Activated naive CD4-positive, alpha-beta T cell treated with anti-CD3 and anti-CD28 coated beads, Interleukin-2, amount 10 ng/mL, durations not matched to agents 5 hours and 36 hours (primary cell): ENCODE data around the gene DTD1. TPM values are rescaled to one million over a fixed set of nuclear protein-coding genes. Genes with fewer than 3 reads are reported as not detected.

ENCODE experiments used
- total RNA-seq, 2 experiments: library from RNA; stranded (reverse); gene quantifications; one replicate each; pipeline ENCODE4 v1.2.3, GENCODE V29; 2021

DTD1 gene, protein sequence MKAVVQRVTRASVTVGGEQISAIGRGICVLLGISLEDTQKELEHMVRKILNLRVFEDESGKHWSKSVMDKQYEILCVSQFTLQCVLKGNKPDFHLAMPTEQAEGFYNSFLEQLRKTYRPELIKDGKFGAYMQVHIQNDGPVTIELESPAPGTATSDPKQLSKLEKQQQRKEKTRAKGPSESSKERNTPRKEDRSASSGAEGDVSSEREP
- total RNA-seq, result 10 to 100 TPM; 19.3 to 20.9 TPM

DNA sequence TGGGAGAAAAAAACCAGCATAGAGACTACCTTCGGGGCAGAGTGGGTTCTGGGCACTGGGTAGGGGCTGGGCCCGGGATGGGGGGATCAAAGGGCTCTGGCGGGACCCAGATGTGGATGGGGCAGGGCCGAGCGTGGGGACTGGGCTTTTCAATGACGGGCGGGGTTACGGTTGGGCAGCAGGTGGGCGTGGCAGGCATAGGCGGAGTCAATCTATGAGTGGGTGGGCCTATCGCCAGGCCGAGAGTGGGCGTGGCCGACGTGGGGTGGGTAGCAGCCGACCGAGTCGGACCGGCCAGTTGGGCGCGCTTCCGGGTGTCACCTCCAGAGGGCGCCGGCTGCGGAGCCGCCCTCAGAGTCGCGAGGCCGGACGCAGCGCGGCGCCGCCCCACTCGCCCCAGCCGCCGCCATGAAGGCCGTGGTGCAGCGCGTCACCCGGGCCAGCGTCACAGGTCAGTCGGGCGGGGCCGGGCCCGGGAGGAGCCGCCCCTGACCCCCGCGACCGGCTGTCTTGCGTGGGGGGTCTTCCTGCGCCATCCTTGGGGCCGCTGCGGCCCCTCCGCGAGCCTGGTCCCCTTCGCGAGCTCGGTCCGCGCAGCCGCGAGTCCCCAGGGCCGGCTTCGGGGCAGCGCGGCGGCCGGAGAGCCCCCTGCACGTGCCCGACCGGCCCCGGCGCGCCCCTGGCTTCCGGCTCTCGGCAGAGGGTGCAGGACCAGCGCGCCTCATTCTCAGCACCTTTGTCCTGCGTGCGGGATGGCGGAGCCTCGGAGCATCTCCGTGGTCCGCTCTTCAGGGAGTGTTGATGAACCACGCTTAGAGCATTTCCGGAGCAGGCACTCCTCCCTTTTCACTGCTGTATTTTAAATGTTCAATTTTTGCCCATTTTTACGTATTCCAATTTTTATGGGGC, at the start of gene DTD1:
DTD1 (plus strand) TSS at position 390 of the 909 bp plus-strand sequence; CDS start at position 409, 19 bp downstream.

DNA sequence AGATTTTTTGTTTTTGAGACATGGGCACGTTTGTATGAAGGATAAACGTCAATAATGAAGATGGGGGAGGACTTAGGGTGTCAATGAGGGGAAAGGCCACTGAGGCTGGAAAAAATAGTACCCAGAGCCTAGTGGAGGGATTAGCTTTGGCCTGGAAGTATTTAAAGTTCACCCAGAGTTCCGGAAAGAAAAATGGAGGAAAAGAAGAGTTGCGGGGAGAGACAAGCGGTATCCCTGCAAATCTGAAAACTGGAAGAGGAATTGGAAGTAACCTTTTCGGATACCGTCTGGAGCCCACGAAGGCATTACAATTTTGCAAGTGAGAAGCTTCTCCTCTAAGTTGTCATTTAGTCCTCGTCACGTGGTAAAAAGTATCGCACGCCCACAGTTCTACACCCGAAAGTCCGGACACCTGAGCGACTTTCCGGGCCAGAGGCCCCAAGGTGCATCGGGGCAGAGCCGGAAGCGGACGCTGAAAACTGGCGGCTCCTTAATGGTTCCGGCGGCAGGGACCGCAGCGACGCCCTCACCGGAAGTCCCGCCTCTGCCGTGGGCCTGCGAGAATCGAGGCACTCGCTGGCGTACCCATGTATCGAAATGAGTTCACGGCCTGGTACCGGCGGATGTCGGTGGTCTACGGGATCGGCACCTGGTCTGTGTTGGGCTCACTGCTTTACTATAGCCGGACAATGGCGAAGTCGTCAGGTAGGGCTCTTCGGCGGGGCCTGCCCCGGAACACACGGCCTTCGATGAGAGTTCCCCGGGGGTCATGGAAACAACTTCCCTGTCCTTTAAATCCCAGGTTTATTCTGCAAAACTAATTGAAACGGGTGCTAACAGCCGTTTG, 20.7 kb upstream of the DTD1 start, which contains the start of gene SMIM26:
SMIM26 (plus strand) TSS at position 541 of the 847 bp plus-strand sequence; CDS start at position 588, 47 bp downstream.

GRCh38 chr20:18813483-18813882, 225.6 kb downstream of the DTD1 start, which contains the start of gene SCP2D1:
Gene SCP2D1 (plus strand): TSS chr20:18813783. CDS start chr20:18813816, 33 bp downstream.

Other genes starting within 250 kb of the DTD1 start
- gene DZANK1, start 121.0 kb upstream of the DTD1 start, total RNA-seq, result 1 to 10 TPM in 1 of 2 experiments, under 1 TPM in 1; 0.96 to 1.0 TPM
- gene POLR3F, start 120.7 kb upstream of the DTD1 start, total RNA-seq, result 1 to 10 TPM; 7.6 to 8.0 TPM
- gene RBBP9, start 90.8 kb upstream of the DTD1 start, total RNA-seq, result 10 to 100 TPM; 14.2 to 14.6 TPM
- gene SEC23B, start 80.1 kb upstream of the DTD1 start, total RNA-seq, result 10 to 100 TPM; 68.1 to 69.3 TPM
- 10 to 100 TPM; 62.8 to 67.1 TPM for gene SMIM26, start 20.6 kb upstream of the DTD1 start, total RNA-seq
- gene SCP2D1, start 225.7 kb downstream of the DTD1 start, total RNA-seq, result not detected